ENCODE results near the gene TIPIN.
"Not testable (repeated sequence)": the region's sequence is repeated elsewhere in the genome, so short reads cannot be mapped to it uniquely, and the experiment has no call there.

The TIPIN gene

GRCh38 chr15:66386204-66387123 is 30.0 kb upstream of the TIPIN start, which contains the start of gene MAP2K1:
Gene MAP2K1 (plus strand): TSS chr15:66386912. CDS start chr15:66387348, 436 bp downstream.
- DNase-seq (ENCODE audit: low spot score) = peak; percentile 97

- DNase-seq (ENCODE audit: low spot score) = not testable (repeated sequence)
Measured at GRCh38 chr15:66381376-66381775, 24.9 kb upstream of the TIPIN start.

DNA sequence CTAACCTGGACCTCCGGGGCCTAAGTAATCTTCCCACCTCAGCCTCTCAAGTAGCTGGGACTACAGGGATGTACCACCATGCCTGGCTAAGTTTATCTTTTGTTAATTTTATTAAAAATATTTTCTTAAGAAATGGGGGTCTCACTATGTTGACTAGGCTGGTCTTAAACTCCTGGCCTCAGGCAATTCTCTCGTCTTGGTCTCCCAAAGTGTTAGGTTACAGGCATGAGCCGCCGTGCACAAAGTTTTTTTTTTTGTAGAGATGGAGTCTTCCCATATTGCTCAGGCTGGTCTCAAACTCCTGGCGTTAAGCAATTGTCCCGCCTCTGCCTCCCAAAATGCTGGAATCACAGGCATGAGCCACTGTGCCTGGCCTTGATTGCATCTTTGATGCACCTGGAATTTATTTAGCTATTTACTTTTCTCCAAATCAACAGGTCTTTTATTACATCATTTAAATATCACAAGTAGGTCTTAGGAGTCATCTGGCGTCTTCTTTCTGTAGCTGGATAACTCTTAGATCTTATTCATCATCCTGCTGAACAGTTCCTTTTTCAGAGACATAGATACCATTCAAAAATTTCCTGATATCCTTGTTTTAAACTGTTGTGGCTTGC is 22.4 kb upstream of the TIPIN start:
- no peak for DNase-seq (ENCODE audit: low spot score)

GRCh38 chr15:66374179-66374578 is 17.7 kb upstream of the TIPIN start:
- DNase-seq (ENCODE audit: low spot score) = no peak

DNA sequence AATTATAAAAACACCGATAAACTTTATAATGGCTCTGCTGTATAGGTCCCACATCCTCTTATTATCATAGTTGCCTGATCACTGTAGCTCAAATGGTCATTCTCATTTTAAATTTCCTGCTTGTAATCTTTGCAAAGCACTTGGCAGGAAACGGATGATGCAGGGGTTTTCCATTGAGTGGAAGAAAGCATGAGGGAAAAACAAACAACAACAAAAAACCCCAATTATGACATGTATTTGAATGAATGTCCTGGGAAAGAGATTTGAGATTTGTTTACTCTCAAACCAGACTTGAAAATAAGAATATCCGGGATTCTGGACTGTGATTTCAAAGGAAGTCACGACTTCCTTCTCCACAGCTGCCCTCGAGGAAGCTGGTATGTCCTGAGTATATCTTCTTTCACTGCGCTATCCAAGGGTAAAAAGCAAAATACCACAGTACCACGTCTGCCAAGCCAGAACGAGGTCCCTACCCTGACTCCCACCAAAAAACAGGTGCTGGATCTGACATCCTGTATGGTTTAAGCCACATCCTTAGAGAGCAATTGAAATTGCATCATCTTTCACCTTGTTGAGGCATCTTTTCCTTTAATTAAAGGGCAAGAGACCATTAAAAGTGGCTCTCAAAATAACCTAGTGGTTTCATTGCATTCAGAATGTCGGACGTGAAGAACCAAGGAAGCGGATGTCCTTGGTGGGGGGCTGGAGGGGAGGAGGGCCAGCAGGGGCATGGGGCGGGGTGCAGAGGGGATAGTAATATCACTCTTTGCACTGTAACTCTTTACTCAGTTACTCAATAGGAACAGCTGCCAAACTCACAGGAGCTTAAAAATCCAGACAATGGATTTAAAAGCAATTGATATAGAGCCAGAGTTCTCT is 13.5 kb upstream of the TIPIN start:
- DNase-seq (ENCODE audit: low spot score) = no peak

DNA sequence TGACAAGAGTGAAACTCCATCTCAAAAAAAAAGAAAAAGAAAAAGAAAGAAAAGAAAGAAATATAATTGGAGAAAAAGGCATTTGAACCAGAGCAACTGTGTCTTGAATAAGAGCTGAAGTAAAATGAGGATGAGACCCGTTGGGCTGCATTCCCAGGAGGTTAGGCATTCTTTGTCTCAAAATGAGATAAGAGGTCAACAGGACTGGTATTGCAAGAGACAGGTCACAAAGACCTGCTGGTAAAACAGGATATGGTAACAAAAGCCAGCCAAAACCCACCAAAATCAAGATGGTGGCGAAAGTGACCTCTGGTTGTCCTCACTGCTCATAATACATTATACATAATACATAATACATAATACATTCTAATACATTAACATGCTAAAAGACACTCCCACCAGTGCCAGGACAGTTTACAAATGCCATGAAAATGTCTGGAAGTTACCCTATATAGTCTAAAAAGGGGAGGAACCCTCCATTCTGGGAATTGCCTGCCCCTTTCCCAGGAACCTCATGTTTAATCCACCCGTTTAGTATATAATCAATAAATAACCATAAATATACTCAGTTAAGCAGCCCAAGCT is 8.6 kb upstream of the TIPIN start:
- DNase-seq (ENCODE audit: low spot score) = no peak

DNA sequence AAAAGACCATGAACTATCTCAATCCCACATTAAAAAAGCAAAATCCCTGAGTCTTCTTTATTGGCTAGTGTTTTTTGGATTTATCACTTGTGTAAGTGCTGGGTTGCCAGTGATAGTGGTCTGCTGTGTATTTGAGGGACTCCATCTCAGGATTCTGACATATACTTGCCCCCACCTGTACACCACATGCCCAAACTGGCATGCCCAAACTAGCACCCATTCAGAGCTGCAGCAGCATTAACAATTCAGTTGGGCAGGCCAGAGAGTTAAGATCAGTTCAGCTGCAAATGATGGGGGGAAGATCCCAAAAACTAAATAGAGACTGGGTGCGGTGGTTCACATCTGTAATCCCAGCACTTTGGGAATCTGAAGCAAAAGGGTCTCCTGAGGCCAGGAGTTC is 6.3 kb upstream of the TIPIN start:
- DNase-seq (ENCODE audit: low spot score) = no peak

- DNase-seq (ENCODE audit: low spot score) = not testable (repeated sequence)
Measured at GRCh38 chr15:66361745-66362460, 5.4 kb upstream of the TIPIN start.

- no peak for DNase-seq (ENCODE audit: low spot score)
Measured at GRCh38 chr15:66359740-66360139, 3.3 kb upstream of the TIPIN start.

DNA sequence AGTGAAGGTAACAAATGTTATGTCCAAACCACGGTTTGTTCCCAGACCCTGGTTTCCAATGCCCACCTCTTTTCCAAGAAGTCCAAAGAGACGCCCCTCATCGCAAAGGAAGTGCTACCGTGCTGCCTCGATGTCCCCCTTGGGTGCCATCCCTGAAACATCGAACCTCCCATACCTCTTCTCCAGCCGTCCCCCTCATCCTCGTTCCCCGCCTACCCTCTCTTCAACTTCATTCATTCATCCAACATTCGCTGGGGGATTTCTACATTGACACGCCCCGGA is 467 bp downstream of the TIPIN start:
- DNase-seq (ENCODE audit: low spot score) = no peak

DNA sequence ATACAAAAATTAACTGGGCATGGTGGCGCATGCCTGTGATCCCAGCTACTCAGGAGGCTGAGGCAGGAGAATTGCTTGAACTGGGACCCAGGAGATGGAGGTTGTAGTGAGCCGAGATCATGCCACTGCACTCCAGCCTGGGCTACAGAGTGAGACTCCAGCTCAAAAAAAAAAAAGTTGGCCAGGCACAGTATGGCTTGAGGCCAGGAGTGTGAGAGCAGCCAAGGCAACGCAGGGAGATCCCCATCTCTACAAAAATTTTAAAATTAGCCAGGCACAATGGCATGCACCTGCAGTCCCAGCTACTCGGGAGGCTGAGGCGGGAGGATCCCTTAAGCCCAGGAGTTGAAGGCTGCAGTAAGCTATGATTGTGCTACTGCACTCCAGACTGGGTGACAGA is 8.0 kb downstream of the TIPIN start:
- DNase-seq (ENCODE audit: low spot score) = not testable (repeated sequence)

DNA sequence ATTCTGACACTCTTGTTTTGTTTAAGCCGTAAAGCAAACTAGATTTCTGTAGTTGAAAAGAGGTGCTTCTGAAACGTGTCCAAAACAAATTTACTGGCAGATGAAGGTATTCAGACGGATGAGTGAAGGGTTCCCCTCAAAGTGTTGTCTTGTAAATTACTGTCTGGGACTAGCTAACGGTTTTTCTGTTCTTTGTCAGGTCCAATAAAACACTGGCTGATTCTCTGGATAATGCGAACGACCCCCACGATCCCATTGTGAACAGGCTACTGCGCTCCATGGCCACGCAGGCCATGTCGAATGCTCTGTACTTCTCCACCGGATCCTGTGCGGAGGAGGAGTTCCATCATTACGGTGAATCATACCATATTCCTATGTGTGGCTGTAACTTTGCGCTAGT is 27.7 kb downstream of the TIPIN start:
- DNase-seq (ENCODE audit: low spot score) = no peak

DNA sequence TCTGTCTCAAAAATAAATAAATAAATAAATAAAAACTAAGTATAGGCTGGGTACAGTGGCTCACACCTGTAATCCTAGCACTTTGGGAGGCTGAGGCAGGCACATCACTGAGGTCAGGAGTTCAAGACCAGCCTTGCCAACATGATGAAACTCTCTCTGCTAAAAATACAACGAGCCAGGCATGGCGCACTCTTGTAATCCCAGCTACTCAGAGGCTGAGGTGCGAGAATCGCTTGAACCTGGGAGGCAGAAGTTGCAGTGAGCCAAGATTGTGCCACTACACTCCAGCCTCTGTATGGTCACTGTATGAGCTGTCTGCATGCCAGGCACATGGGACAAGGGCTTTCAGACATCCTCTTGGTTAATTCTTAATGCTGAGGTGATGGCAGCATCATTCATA is 28.7 kb downstream of the TIPIN start:
- DNase-seq (ENCODE audit: low spot score) = no peak

DNA sequence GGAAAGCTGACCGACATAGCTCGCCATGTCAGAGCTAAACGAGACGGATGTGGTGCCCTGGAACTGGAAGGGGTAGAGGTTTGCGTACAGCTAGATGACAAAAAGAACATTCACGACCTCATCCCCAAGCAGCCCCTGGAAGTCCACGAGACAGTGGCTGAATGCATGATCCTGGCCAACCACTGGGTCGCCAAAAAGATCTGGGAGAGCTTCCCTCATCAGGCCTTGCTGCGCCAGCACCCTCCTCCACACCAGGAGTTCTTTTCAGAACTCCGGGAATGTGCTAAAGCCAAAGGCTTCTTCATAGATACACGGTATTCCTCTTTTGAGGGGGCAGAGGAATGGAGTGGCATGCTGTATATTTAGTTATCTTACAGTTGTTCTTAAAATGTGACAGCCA is 30.4 kb downstream of the TIPIN start:
- DNase-seq (ENCODE audit: low spot score) = no peak

DNA sequence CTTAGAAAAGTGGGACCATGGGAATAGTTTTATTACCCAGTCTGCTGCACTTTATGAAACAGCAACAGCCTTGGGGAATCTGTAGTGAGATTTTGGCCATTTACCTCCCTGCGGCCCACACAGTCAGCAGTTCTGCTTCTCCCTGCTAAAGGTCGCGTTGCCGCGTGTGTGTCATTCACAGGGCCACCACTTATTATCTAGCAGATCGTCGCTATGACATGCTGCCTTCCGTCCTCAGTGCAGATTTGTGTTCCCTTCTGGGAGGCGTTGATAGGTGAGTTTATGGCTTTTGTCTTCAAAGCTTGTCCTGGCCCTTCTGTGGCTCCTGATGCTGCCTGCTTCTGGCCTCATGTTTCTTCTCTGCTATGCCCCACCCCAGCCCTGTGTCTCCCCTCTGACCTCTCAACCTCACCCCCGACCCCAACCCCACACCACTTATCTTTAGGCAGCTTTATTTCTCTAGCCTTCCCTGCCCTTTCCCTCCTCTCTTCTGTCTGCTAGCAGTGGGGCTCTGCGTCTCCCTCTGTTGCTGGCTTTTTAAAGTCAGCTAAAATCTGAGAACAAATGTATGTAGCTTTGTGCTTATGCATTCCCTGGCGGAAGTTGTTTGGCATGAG is 33.1 kb downstream of the TIPIN start:
- DNase-seq (ENCODE audit: low spot score) = no peak

DNA sequence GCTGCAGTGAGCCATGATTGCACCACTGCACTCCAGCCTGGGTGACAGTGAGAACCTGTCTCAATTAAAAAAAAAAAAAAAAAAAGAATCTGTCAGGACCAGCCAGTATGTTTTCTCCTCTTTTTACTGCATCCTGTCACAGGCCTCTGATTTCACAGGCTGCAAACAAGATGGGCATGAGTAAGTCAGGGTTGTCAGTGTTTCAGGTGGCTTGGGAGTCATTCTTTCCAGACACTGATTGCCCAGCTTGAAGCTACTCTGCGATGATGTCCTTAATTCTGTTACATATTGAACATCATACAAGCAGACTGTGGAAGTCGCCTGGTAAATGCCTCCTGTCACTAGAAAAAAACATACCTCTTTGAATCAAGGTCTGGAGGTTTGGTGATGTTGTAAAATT is 44.3 kb downstream of the TIPIN start:
- DNase-seq (ENCODE audit: low spot score) = no peak

DNA sequence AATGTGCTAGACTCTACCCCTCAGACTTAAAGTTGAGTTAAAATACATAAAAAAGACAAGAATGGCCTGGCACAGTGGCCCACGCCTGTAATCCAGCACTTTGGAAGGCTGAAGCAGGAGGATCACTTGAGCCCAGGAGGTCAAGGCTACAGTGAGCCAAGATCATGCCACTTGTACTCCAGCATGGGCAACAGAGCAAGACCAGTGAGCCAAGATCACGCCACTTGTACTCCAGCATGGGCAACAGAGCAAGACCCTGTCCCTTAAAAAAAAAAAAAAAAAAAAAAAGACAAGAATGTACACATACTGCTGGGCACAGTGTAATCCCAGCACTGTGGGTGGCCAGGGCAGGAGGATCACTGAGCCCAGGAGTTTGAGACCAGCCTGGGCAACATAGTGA is 45.7 kb downstream of the TIPIN start:
- DNase-seq (ENCODE audit: low spot score) = no peak

DNA sequence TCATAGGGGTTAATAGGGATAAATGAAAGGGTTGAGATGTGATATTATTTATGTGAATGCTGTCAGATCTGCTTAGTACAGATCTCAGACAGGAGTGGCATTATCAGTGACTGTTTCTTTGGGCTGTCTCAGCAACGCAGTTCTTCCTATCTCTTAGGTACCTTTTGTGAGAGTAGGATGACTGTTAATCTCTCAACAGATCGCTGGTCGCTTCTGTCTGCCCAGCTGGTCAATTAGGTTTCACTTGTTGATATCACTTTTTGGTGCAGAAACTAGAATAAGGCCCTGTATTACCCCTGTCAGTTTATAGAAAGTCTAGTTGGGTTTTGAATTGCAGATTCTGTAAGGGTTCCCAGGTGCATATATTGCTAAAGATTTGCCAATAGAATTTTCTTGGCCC is 46.7 kb downstream of the TIPIN start:
- DNase-seq (ENCODE audit: low spot score) = no peak

GRCh38 chr15:66308531-66308930 is 48.0 kb downstream of the TIPIN start:
- no peak for DNase-seq (ENCODE audit: low spot score)

DNA sequence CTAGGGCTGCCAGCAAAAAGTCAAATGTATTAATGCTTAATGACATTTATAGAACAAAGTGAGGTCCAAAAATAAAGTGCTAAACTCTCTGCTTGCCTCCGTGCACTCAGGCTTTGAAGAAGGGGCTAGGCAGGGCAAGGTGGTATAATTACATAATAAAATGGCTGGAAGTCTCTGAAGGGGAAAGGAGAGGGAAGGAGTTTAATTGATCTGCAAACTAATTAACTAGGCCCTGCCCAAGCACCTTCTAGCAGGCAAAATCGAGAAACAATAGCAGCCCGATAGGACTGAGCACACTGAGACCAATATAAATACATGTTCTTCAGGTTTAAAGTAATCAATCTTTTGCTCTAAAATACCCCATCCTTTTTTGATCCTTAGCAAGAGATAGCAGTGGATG is 50.1 kb downstream of the TIPIN start:
- no peak for DNase-seq (ENCODE audit: low spot score)

DNA sequence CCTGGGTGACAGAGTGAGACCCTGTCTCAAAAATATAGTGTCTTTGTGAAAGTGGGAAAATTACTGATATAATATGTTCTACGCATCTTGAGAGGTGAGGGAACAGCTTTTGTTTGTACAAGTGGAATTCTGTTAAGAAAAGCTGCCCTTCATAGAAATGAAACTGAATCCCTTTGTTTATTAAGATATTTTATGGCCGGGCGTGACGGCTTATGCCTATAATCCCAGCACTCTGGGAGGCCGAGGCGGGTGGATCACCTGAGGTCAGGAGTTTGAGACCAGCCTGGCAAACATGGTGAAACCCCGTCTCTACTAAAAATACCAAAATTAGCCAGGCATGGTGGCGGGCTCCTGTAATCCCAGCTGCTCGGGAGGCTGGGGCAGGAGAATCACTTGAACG is 52.1 kb downstream of the TIPIN start:
- DNase-seq (ENCODE audit: low spot score) = not testable (repeated sequence)
